Neural cell (in vitro differentiated cells): ENCODE data around the gene TOP1.

Source experiments
- CTCF ChIP-seq: fragments of 450-650 bp; IDR thresholded peaks from 2 replicates; pipeline ENCODE4 v1.5.1; 2014; ENCODE audit warnings: antibody characterized with exemption, mild to moderate bottlenecking, moderate library complexity; ENCODE audit not compliant: poor library complexity, severe bottlenecking
- POLR2AphosphoS5 ChIP-seq: IDR thresholded peaks from 2 replicates; pipeline ENCODE4 v1.6.1; 2012
- RAD21 ChIP-seq: fragments of 450-650 bp; conservative IDR thresholded peaks from 2 replicates; pipeline ENCODE4 v1.6.1; 2014; ENCODE audit warnings: antibody characterized with exemption, mild to moderate bottlenecking, moderate library complexity
- REST ChIP-seq: IDR thresholded peaks from 2 replicates; pipeline ENCODE4 v1.6.1; 2012; ENCODE audit warnings: borderline replicate concordance
- TAF1 ChIP-seq: IDR thresholded peaks from 2 replicates; pipeline ENCODE4 v1.6.1; 2012; ENCODE audit warnings: low read depth

DNA sequence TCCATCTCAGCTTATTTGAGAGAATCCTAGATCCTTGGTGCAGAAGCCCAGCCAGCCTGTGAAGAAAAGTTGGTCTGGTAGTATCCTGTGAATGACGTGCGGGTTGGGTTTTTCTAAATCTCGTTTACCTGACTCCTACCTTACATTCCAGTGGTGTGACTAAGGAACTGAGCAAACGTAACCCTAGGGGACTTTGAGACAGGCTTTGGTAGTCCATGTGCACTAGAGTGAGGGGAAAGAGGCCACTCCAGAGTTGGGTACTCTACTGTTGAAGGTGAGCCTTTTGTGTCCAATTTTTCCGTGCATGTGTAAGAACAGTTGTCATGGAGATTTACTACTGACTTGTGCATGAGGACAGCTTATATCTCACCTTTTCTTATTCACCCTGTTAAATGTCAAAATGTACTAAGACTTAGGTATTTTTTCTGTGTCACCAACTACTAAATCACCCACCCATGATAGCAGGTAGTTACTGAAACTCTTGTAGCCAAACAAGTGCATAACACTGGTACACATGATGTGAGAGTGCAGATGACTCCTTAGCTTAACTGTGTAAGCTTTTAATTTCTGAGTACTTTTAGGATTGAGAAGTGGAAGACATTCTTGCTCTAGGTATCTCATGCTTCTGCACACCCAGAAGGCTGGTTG lies 82.4 kb downstream of the TOP1 start:
- TF ChIP-seq CTCF, result no peak
- no peak for TF ChIP-seq REST
- no peak for TF ChIP-seq TAF1
- no peak for TF ChIP-seq RAD21
- no peak for TF ChIP-seq POLR2AphosphoS5
